Measurements from ENCODE around the gene NAGS.

Gene NAGS

DNA sequence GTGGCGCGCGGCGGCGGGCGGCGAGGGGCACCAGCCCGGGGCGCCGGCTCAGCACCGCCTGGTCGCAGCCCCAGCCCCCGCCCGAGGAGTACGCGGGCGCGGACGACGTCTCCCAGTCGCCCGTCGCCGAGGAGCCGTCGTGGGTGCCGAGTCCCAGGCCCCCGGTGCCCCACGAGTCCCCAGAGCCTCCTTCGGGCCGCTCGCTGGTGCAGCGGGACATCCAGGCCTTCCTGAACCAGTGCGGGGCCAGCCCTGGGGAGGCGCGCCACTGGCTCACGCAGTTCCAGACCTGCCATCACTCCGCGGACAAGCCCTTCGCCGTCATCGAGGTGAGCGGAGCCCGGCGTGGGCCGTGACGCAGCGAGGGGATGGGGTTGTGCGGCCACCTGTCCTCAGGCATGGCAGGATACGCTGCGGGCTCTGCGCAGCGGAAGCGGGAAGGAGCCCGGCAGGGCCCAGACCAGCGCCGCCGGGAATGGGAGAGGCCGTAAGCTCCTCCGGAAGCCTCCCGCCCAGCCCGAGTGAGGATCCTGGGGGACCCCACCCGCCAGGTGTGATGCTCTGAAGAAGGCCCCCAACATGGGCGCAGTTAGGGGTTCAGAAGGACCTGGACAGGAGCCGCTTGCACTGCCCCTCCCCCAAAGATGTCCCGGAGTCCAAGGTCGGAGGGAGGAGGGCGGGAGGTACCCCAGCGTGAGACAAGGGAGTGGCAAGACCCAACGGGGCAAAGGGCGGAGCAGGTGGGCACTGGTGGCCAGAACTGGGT, 522 bp downstream of the NAGS start:
- TF ChIP-seq, protein P1, sequence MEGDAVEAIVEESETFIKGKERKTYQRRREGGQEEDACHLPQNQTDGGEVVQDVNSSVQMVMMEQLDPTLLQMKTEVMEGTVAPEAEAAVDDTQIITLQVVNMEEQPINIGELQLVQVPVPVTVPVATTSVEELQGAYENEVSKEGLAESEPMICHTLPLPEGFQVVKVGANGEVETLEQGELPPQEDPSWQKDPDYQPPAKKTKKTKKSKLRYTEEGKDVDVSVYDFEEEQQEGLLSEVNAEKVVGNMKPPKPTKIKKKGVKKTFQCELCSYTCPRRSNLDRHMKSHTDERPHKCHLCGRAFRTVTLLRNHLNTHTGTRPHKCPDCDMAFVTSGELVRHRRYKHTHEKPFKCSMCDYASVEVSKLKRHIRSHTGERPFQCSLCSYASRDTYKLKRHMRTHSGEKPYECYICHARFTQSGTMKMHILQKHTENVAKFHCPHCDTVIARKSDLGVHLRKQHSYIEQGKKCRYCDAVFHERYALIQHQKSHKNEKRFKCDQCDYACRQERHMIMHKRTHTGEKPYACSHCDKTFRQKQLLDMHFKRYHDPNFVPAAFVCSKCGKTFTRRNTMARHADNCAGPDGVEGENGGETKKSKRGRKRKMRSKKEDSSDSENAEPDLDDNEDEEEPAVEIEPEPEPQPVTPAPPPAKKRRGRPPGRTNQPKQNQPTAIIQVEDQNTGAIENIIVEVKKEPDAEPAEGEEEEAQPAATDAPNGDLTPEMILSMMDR (IDR thresholded peaks at IDR 0.05; ENCODE audit: low read depth, low read length, missing control alignments), result no peak
- in situ Hi-C loops (cut with HindIII; ENCODE audit: low pct_ligation_motif_present, low sequenced_read_pairs), result no loop called here
- Histone ChIP-seq H3K36me3 (replicated peaks) (no peaks in the 10 kb centered on the region), H3K27me3 (replicated peaks) (no peaks in the 10 kb centered on the region), H3K4me3 (ENCODE audit: low read depth, low read length) (peak overlapping the region; percentile 65), H3K27ac (no peak overlapping the region)
- no peak for DNase-seq

DNA sequence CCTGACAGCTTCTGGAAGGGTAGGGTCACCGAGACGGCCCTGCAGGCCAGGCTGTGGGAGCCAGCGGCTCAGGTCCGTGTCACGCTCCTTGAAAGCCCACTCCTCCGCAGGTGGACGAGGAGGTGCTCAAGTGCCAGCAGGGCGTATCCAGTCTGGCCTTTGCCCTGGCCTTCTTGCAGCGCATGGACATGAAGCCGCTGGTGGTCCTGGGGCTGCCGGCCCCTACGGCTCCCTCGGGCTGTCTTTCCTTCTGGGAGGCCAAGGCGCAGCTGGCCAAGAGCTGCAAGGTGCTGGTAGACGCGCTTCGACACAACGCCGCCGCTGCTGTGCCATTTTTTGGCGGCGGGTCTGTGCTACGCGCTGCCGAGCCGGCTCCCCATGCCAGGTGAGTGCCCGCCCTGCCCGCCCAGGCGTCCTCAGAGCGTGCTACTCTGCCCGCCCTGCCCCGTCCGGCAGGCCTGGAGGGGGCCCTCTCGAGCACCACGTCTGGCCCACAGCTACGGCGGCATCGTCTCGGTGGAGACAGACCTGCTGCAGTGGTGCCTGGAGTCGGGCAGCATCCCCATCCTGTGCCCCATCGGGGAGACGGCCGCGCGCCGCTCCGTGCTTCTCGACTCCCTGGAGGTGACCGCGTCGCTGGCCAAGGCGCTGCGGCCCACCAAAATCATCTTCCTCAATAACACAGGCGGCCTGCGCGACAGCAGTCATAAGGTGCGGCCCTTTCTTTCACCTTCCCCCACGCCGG, 1.3 kb downstream of the NAGS start:
- TF ChIP-seq, protein P1 (IDR thresholded peaks at IDR 0.05; ENCODE audit: low read depth, low read length, missing control alignments), result peak; percentile 47
- Histone ChIP-seq H3K36me3 (replicated peaks) (no peaks in the 10 kb centered on the region), H3K27ac (no peak overlapping the region), H3K4me3 (ENCODE audit: low read depth, low read length) (peak overlapping the region; percentile 65), H3K27me3 (replicated peaks) (no peaks in the 10 kb centered on the region)
- in situ Hi-C loops (cut with HindIII; ENCODE audit: low pct_ligation_motif_present, low sequenced_read_pairs), result no loop called here
- no peak for DNase-seq

DNA sequence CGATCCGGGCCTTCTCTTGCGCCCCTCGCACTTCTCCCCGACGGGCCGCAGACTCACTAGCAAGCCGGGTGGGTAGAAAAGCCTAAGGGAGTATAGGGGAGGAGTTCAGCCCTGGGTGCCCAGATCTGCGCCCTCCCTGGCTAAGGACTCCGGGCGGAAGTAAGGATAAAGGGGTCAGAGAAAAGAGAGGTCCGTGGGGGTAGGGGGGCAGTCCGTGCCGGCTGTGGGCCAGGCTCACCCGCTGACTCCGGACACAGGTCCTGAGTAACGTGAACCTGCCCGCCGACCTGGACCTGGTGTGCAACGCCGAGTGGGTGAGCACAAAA, 1.8 kb downstream of the NAGS start:
- no peaks in the 10 kb centered on the region for H3K27me3 ChIP-seq (replicated peaks)
- H3K4me3 ChIP-seq (ENCODE audit: low read depth, low read length), result peak overlapping the region; percentile 65
- peak overlapping the region; percentile 26 for H3K27ac ChIP-seq
- no peak for DNase-seq
- in situ Hi-C loops (cut with HindIII; ENCODE audit: low pct_ligation_motif_present, low sequenced_read_pairs), result no loop called here
- TF ChIP-seq, protein P1 (IDR thresholded peaks at IDR 0.05; ENCODE audit: low read depth, low read length, missing control alignments), result no peak
- no peaks in the 10 kb centered on the region for H3K36me3 ChIP-seq (replicated peaks)

DNA sequence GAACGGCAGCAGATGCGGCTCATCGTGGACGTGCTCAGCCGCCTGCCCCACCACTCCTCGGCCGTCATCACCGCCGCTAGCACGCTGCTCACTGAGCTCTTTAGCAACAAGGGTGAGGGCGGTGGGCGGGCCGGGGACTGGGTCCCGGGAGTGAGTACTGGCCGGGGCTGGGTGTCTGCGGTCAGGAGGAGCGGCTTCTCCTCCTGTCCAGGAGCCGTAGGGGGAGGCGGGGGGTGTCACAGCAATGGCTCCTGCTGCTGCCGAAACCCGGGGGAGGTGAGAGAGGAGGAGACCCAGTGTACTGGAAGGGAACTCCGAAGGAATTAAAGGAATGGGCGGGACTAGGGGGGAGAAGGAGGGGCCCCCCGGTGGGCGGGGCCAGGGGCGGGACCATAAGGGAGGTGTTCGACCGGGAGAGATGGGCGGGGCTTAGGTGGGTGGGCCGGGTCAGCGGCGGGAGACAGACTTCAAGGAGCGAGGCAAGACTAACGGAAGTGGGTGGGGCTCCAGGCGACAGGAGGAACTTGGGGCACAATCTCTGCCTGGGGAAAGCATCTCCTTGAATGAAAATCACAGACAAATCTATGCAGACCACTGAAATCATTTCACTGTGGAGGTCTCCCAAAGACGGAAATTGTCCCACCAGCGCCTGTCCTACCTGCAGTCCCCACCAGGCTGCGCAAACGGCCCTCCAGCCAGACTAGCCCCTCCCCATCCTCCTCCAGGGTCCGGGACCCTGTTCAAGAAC, 2.4 kb downstream of the NAGS start:
- no peaks in the 10 kb centered on the region for H3K27me3 ChIP-seq (replicated peaks)
- H3K4me3 ChIP-seq (ENCODE audit: low read depth, low read length), result peak overlapping the region; percentile 65
- in situ Hi-C loops (cut with HindIII; ENCODE audit: low pct_ligation_motif_present, low sequenced_read_pairs), result no loop called here
- TF ChIP-seq, protein P1 (IDR thresholded peaks at IDR 0.05; ENCODE audit: low read depth, low read length, missing control alignments), result peak; percentile 82
- H3K27ac ChIP-seq, result peak overlapping the region; percentile 26
- H3K36me3 ChIP-seq (replicated peaks), result no peaks in the 10 kb centered on the region
- DNase-seq, result peak; percentile 96

GRCh38 chr17:44007346-44008204, 3.2 kb downstream of the NAGS start:
- in situ Hi-C loops (cut with HindIII; ENCODE audit: low pct_ligation_motif_present, low sequenced_read_pairs), result no loop called here
- TF ChIP-seq, protein P1 (IDR thresholded peaks at IDR 0.05; ENCODE audit: low read depth, low read length, missing control alignments), result no peak
- H3K27me3 ChIP-seq (replicated peaks), result no peaks in the 10 kb centered on the region
- H3K36me3 ChIP-seq (replicated peaks), result no peaks in the 10 kb centered on the region
- H3K27ac ChIP-seq, result peak overlapping the region; percentile 4
- H3K4me3 ChIP-seq (ENCODE audit: low read depth, low read length), result peak overlapping the region; percentile 65
- DNase-seq, result no peak

Measured in brain microvascular endothelial cell (primary cell).